ENCODE results near the gene KRT33B.
"Not testable (repeated sequence)": the region's sequence is repeated elsewhere in the genome, so short reads cannot be mapped to it uniquely, and the experiment has no call there.

KRT33B gene

GRCh38 chr17:41393294-41393693 is 23.7 kb upstream of the KRT33B start:
- DNase-seq: no peak

GRCh38 chr17:41392278-41392677 is 22.7 kb upstream of the KRT33B start:
- DNase-seq: no peak

- no peak for DNase-seq
Measured at GRCh38 chr17:41391535-41391934, 21.9 kb upstream of the KRT33B start.

- no peak for DNase-seq
Measured at GRCh38 chr17:41390411-41390938, 20.9 kb upstream of the KRT33B start.

- DNase-seq: no peak
Measured at GRCh38 chr17:41387670-41388069, 18.1 kb upstream of the KRT33B start.

GRCh38 chr17:41386227-41386626 is 16.6 kb upstream of the KRT33B start:
- DNase-seq: no peak

- no peak for DNase-seq
Measured at GRCh38 chr17:41383690-41384089, 14.1 kb upstream of the KRT33B start.

GRCh38 chr17:41382394-41382793 is 12.8 kb upstream of the KRT33B start:
- no peak for DNase-seq

- not testable (repeated sequence) for DNase-seq
Measured at GRCh38 chr17:41381943-41382342, 12.3 kb upstream of the KRT33B start, which contains the start of gene KRT34. TSS of gene KRT34 (minus strand) at chr17:41382306. CDS start at chr17:41382246, 60 bp downstream.

GRCh38 chr17:41380091-41380490 is 10.5 kb upstream of the KRT33B start:
- DNase-seq: not testable (repeated sequence)

- no peak for DNase-seq
Measured at GRCh38 chr17:41377546-41377945, 7.9 kb upstream of the KRT33B start.

- no peak for DNase-seq
Measured at GRCh38 chr17:41369023-41369422, 590 bp downstream of the KRT33B start.

- DNase-seq: no peak
Measured at GRCh38 chr17:41367426-41368075, 2.1 kb downstream of the KRT33B start.

GRCh38 chr17:41366070-41366469 is 3.5 kb downstream of the KRT33B start:
- no peak for DNase-seq

GRCh38 chr17:41363881-41364280 is 5.7 kb downstream of the KRT33B start:
- no peak for DNase-seq

- DNase-seq: no peak
Measured at GRCh38 chr17:41360296-41360995, 9.2 kb downstream of the KRT33B start.

- DNase-seq: no peak
Measured at GRCh38 chr17:41354536-41354935, 15.1 kb downstream of the KRT33B start.

- no peak for DNase-seq
Measured at GRCh38 chr17:41352597-41353366, 16.8 kb downstream of the KRT33B start.

GRCh38 chr17:41351177-41351576 is 18.4 kb downstream of the KRT33B start:
- DNase-seq: no peak

- DNase-seq: not testable (repeated sequence)
Measured at GRCh38 chr17:41350381-41350878, 19.2 kb downstream of the KRT33B start, which contains the start of gene KRT33A. TSS of gene KRT33A (minus strand) at chr17:41350828. CDS start at chr17:41350767, 61 bp downstream.

- no peak for DNase-seq
Measured at GRCh38 chr17:41347869-41348760, 21.5 kb downstream of the KRT33B start.

GRCh38 chr17:41346421-41346820 is 23.2 kb downstream of the KRT33B start:
- not testable (repeated sequence) for DNase-seq
